Activated T-helper 1 cell treated with anti-CD3 and anti-CD28 coated beads, Interleukin-12 subunit alpha, Interleukin-12 subunit beta, Interleukin-2, Interleukin-4 antibody, amounts not matched to agents 30 ng/mL and 10 ng/mL and 1 ng/mL, durations not matched to agents 14 hours and 24 hours and 36 hours (primary cell): Measurements from ENCODE around the gene ZNF14. TPM values are rescaled to one million over a fixed set of nuclear protein-coding genes. Genes with fewer than 3 reads are reported as not detected.
"Not testable (repeated sequence)": the region's sequence is repeated elsewhere in the genome, so short reads cannot be mapped to it uniquely, and the experiment has no call there.

Experiments
- DNase-seq: peaks from one replicate; pipeline ENCODE4 v3.0.0; 2021; ENCODE audit warnings: low spot score
- H3K27ac Mint-ChIP-seq: one replicate; pipeline ENCODE4 v1.8.0; 2021; ENCODE audit warnings: mild to moderate bottlenecking, mixed read lengths
- H3K27me3 Mint-ChIP-seq: one replicate; pipeline ENCODE4 v1.8.0; 2022; ENCODE audit warnings: mild to moderate bottlenecking, moderate library complexity, mixed read lengths; ENCODE audit not compliant: insufficient read depth
- H3K36me3 Mint-ChIP-seq: one replicate; pipeline ENCODE4 v1.8.0; 2021; ENCODE audit warnings: low read depth, mixed read lengths
- H3K4me1 Mint-ChIP-seq: one replicate; pipeline ENCODE4 v1.8.0; 2021; ENCODE audit warnings: low read depth, mixed read lengths
- H3K4me3 Mint-ChIP-seq: one replicate; pipeline ENCODE4 v1.8.0; 2021; ENCODE audit warnings: mild to moderate bottlenecking, moderate library complexity, mixed read lengths
- H3K9me3 Mint-ChIP-seq: one replicate; pipeline ENCODE4 v1.8.0; 2021; ENCODE audit warnings: mixed read lengths
- intact Hi-C: fragments of 100-400 bp; cut with micrococcal nuclease; formaldehyde crosslinking; loops from one replicate; pipeline ENCODE4 v1.15.1; 2024
- total RNA-seq: library from RNA; stranded (reverse); gene quantifications from 2 replicates; pipeline ENCODE4 v1.2.3, GENCODE V29; 2022

ZNF14 gene
- total RNA-seq, 1 donor from 2014 or later: 4.3 TPM

- H3K27me3 Mint-ChIP-seq: no peaks in the 10 kb centered on the region
- no peak overlapping the region for H3K27ac Mint-ChIP-seq
- H3K9me3 Mint-ChIP-seq: peaks cover 15% of the 10 kb centered on the region
- H3K4me1 Mint-ChIP-seq: no peaks in the 10 kb centered on the region
- intact Hi-C loops: no loop called here
- DNase-seq: no peak
- H3K36me3 Mint-ChIP-seq: no peaks in the 10 kb centered on the region
- H3K4me3 Mint-ChIP-seq: no peak overlapping the region
These were observed 18.2 kb upstream of the ZNF14 start for GRCh38 chr19:19750842-19751790.

DNA sequence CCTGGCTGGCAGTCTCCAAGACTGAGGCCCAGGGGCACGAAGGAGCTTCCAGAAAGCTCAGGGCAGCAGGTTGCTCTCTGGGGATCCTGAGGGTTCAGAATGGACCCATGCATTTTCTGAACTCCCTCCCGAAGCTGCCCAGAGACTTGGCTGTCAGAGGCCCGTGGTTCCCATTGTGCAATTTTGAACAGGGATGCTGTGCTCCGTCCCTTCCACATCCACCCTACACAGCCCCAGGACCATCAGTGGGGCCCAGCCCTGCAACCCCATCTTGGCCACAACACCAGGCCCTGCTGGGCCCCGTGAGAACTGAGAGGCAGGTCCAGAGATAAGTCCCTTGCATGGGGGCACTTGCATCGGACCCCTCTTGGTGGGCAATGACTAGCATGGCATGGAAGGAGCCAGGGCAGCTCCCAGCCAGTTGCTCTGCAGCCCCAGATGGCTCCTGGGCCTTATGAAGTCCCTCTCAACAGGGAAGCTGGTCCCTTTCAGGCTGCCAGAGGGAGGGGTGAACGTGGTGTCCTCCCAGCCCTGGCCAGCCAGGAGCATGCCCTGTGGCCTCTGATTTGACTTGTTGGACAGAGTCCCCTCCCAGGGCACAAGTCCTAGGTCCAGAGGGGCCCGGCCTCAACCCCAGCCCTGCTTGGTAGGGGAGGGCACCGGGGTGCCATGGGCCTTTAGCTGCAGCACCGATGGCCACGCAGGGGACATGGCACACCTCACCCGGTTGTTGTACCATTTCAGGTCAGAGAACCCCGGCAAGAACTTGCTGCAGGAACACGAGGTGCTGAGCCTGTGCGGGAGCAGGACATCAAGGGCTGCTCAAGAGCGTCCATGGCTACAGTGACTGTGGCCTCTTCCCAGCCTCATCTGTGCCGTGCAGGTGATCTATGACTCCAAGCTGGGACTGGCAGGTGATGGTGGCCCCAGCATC lies 17.3 kb upstream of the ZNF14 start:
- Mint-ChIP-seq H3K36me3 (no peaks in the 10 kb centered on the region), H3K4me1 (no peaks in the 10 kb centered on the region), H3K9me3 (peaks cover 11% of the 10 kb centered on the region), H3K27me3 (no peaks in the 10 kb centered on the region), H3K27ac (no peak overlapping the region), H3K4me3 (no peak overlapping the region)
- no peak for DNase-seq
- intact Hi-C loops: no loop called here

DNA sequence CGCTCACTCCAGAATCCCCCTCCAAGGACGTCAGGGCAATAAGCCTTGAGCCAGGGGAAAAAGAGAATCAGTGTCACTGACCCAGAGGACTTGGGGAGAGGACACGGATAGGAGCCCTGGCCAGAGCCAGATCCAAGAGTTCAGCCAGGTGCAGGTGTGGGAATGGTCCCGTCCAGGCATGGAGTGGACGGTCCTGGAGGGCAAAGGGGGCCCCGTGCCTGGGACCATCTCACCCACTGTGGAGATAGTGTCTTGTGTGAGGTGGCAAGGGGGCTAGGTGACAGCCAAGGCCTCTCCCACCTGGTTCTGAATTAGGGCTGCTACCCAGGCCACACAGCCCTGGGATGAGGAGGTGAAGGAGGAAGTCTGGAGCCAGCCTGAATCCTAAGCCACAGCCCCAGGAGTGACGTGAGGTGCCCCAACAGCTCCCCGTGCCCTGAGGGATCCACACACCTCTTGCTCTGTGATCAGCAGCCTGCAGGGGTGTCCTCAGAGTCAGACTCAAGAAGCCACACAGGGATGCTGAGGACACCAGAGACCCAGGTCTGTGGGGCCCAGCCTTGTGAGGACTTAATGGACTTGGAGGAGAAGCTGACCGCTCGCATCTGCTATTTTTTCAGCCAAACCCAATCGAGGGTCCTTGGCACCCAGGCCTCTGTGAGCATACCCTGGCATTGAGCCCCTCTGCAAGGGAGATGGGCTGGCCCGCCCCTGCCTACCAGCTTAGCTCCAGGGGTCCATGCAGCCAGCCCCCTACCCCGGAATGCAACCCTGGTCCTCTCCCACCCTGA lies 16.4 kb upstream of the ZNF14 start:
- Mint-ChIP-seq H3K4me3 (no peak overlapping the region), H3K27ac (no peak overlapping the region), H3K9me3 (peaks cover 11% of the 10 kb centered on the region), H3K27me3 (no peaks in the 10 kb centered on the region), H3K4me1 (no peaks in the 10 kb centered on the region), H3K36me3 (no peaks in the 10 kb centered on the region)
- no peak for DNase-seq
- intact Hi-C loops: no loop called here

DNA sequence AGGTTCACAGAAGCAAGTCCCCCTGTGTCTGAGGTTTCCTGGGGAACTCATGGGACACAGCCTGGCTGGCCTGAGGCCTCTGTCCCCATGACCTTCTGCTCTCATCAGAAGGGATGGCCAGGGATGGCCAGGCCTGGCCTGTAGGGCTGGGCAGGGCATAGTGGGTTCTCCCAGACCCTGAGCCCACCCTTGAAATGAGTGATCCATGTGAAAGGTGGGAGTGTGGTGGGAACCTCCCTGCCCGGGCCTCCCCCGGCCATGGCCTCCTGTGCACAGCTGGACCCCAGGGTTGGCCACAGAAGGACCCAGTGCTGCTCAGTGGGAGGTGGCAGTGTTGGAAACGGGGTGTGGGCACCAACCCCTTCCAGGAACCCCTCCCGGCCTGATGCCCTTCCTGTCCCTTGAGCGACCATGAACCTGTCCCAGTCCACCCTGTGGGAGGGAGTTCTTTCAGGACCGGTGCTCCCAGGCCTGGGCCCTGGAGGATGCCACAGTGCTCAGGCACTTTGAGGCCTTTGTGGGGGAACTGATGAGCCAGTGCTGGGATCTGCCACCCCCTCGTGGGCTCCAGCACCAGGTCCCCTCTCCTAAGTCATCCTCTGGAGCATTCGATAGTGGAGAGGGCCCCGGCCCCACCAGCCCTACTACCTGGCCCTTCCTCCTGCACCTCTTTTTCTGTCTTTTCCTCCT lies 15.5 kb upstream of the ZNF14 start:
- no peak overlapping the region for H3K4me3 Mint-ChIP-seq
- H3K9me3 Mint-ChIP-seq: peaks cover 11% of the 10 kb centered on the region
- DNase-seq: no peak
- no peak overlapping the region for H3K27ac Mint-ChIP-seq
- H3K4me1 Mint-ChIP-seq: no peaks in the 10 kb centered on the region
- no peaks in the 10 kb centered on the region for H3K27me3 Mint-ChIP-seq
- no peaks in the 10 kb centered on the region for H3K36me3 Mint-ChIP-seq
- intact Hi-C loops: no loop called here

GRCh38 chr19:19747357-19748220 lies 14.7 kb upstream of the ZNF14 start:
- peaks cover 6% of the 10 kb centered on the region for H3K9me3 Mint-ChIP-seq
- no peak overlapping the region for H3K4me3 Mint-ChIP-seq
- H3K27me3 Mint-ChIP-seq: no peaks in the 10 kb centered on the region
- H3K36me3 Mint-ChIP-seq: no peaks in the 10 kb centered on the region
- intact Hi-C loops: no loop called here
- DNase-seq: no peak
- H3K27ac Mint-ChIP-seq: no peak overlapping the region
- H3K4me1 Mint-ChIP-seq: no peaks in the 10 kb centered on the region

- Mint-ChIP-seq H3K36me3 (no peaks in the 10 kb centered on the region), H3K9me3 (peaks cover 2% of the 10 kb centered on the region), H3K27me3 (no peaks in the 10 kb centered on the region), H3K4me1 (no peaks in the 10 kb centered on the region), H3K27ac (no peak overlapping the region), H3K4me3 (no peak overlapping the region)
- no peak for DNase-seq
- intact Hi-C loops: no loop called here
These were observed 13.6 kb upstream of the ZNF14 start for GRCh38 chr19:19746286-19747213.

- Mint-ChIP-seq H3K36me3 (no peaks in the 10 kb centered on the region), H3K4me1 (no peaks in the 10 kb centered on the region), H3K27ac (no peak overlapping the region), H3K27me3 (no peaks in the 10 kb centered on the region), H3K4me3 (no peak overlapping the region), H3K9me3 (no peaks in the 10 kb centered on the region)
- no peak for DNase-seq
- intact Hi-C loops: no loop called here
These were observed 12.8 kb upstream of the ZNF14 start for GRCh38 chr19:19745496-19746285.

- Mint-ChIP-seq H3K27ac (no peak overlapping the region), H3K9me3 (peaks cover 6% of the 10 kb centered on the region), H3K4me1 (no peaks in the 10 kb centered on the region), H3K36me3 (no peaks in the 10 kb centered on the region), H3K27me3 (no peaks in the 10 kb centered on the region), H3K4me3 (no peak overlapping the region)
- intact Hi-C loops: no loop called here
- DNase-seq: no peak
These were observed 11.7 kb upstream of the ZNF14 start for GRCh38 chr19:19744641-19745040.

DNA sequence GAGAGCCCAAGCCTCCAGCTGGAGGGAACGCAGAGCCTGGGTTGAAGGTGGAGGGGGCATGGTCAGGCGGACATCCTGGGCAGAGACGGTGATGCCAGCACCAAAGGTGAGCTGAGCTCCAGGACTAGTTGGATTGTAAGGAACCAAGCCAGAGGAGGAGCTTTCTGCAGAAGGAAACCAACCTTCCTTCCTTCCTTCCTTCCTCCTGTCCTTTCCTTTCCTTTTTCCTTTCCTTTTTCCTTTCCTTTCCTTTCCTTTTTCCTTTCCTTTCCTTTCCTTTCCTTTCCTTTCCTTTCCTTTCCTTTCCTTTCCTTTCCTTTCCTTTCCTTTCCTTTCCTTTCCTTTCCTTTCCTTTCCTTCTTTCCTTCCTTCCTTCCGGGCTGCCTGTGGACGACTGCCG lies 11.0 kb upstream of the ZNF14 start:
- H3K27ac Mint-ChIP-seq, H3K27me3 Mint-ChIP-seq: not testable (repeated sequence)

GRCh38 chr19:19743176-19743575 lies 10.3 kb upstream of the ZNF14 start:
- Mint-ChIP-seq H3K9me3 (peaks cover 7% of the 10 kb centered on the region), H3K27ac (no peak overlapping the region), H3K27me3 (no peaks in the 10 kb centered on the region), H3K4me3 (no peak overlapping the region), H3K4me1 (no peaks in the 10 kb centered on the region), H3K36me3 (no peaks in the 10 kb centered on the region)
- no peak for DNase-seq
- intact Hi-C loops: no loop called here

More for the DNA sequence above, 11.0 kb upstream of the ZNF14 start:
- intact Hi-C loops, H3K36me3 Mint-ChIP-seq, H3K4me1 Mint-ChIP-seq, H3K4me3 Mint-ChIP-seq, H3K9me3 Mint-ChIP-seq, DNase-seq: not testable (repeated sequence)
